Heart right ventricle (tissue), 16 donors: Measurements from ENCODE around the gene KIAA0319L. TPM values are rescaled to one million over a fixed set of nuclear protein-coding genes. Genes with fewer than 3 reads are reported as not detected.
A peak's percentile ranks its signal among the peaks of the same experiment; 100 is the strongest.

Source experiments
- ATAC-seq, 8 donors: fragments of 200-7000 bp; cut with Tn5 transposase; one replicate each; pipeline ENCODE4 v1.9.1; 2020; ENCODE audit warnings: mild to moderate bottlenecking in 8 of 8, moderate library complexity in 8 of 8, moderate number of reproducible peaks in 1 of 8
- DNase-seq, 2 donors: peaks; one replicate each; pipeline ENCODE4 v3.0.0-alpha.2; 2020
- H3K27ac ChIP-seq, 10 donors: fragments of 200-600 bp; sonication (generic) in 2 of 10; one replicate each; pipeline versions ENCODE4 v1.5.0 to v1.8.0; 2020 to 2022; ENCODE audit warnings: mild to moderate bottlenecking in 3 of 10
- H3K27me3 ChIP-seq, 7 donors: fragments of 200-600 bp; one replicate each; pipeline ENCODE4 v1.8.0; 2021 to 2022; ENCODE audit warnings: mild to moderate bottlenecking in 2 of 7
- H3K36me3 ChIP-seq, 9 donors: fragments of 200-600 bp; sonication (generic) in 1 of 9; one replicate each; pipeline versions ENCODE4 v1.5.0 to v1.8.0; 2020 to 2022; ENCODE audit warnings: mild to moderate bottlenecking in 2 of 9
- H3K4me1 ChIP-seq, 9 donors: fragments of 200-600 bp; sonication (generic) in 1 of 9; one replicate each; pipeline versions ENCODE4 v1.5.0 to v1.8.0; 2020 to 2022; ENCODE audit warnings: mild to moderate bottlenecking in 4 of 9
- H3K4me3 ChIP-seq, 10 donors: fragments of 200-600 bp; sonication (generic) in 2 of 10; one replicate each; pipeline versions ENCODE4 v1.5.0 to v1.8.0; 2020 to 2022; ENCODE audit warnings: mild to moderate bottlenecking in 7 of 10, moderate library complexity in 2 of 10
- H3K9me3 ChIP-seq, 11 donors: fragments of 200-600 bp in 10 of 11; sonication (generic) in 2 of 11; one replicate each; pipeline versions ENCODE4 v1.5.0 to v1.8.0; 2013 to 2022; ENCODE audit warnings: mild to moderate bottlenecking in 2 of 11, control low read depth in 1 of 11, moderate library complexity in 1 of 11
- CTCF ChIP-seq, 9 donors: fragments of 200-600 bp; sonication (generic) in 2 of 9; IDR thresholded peaks; one replicate each; pipeline versions ENCODE4 v1.5.0 to v1.8.0; 2021 to 2022; ENCODE audit warnings: antibody characterized with exemption in 9 of 9, mild to moderate bottlenecking in 5 of 9, moderate library complexity in 1 of 9
- WGBS, 2 donors: extraction: QIAGEN DNeasy Blood & Tissue Kit; methylation state at CpG; one replicate each; pipeline ENCODE4 v1.1.7; 2013; ENCODE audit warnings: inconsistent platforms in 1 of 2; 5-methylcytosine and 5-hydroxymethylcytosine counted together
- intact Hi-C, 10 donors: fragments of 100-400 bp; cut with DNase I; formaldehyde crosslinking; loops; one replicate each; pipeline versions ENCODE4 v1.11.1 to v1.14.2; 2022
- polyA plus RNA-seq, 2 donors: library from polyadenylated mRNA; stranded (reverse); fragments of 200-250 nt; gene quantifications; one replicate each; pipeline ENCODE4 v1.2.3, GENCODE V29; 2013
- total RNA-seq, 10 donors: library from RNA; stranded (reverse); fragmentation: NEBNext Ultra II Directional in 3 of 10; extraction: Animal tissue kit (Norgen Biotek cat#: 25700) in 3 of 10; gene quantifications; one replicate each; pipeline versions ENCODE4 v1.2.1 to v1.2.4, GENCODE V29; 2021 to 2023
- donor health status: Arrhythmogenic right ventricular cardiomyopathy.
- donor health status: ischemic (EF 13 %, LVEDD 7.1; RV severe dilation, severe dysfunction).
- donor health status: healthy with polysubstance abuse.
- donor health status: DM: no; HTN: yes; CAD: no.
- donor health status: DM: no; HTN: no; CAD: no.
- donor health status: ischemic (EF 25% LVEDD 6.9; RV normal size, moderate dysfunction).
- donor health status: ischemic (EF 25% LVEDD 5.7; RV mildly dilated, moderate dysfunction).
- donor health status: healthy.
- donor health status: DM: yes; HTN: yes; CAD: no.
- donor health status: Ischemic cardiomyopathy.
- donor health status: ischemic (EF 35%, LVEDD 5.7; RV mildly dilated, moderate dysfunction).
- donor health status: nonischemic (EF 11% LVEDD 7.7; RV severe dilation, severe dysfunction).
- donor health status: DM: yes; HTN: yes; CAD: no.
- donor health status: PGD.
- donor health status: ischemic (EF 29% LVEDD 5.4; RV normal size, mild dysfunction).
- donor health status: nonischemic (EF 23%, LVEDD 6.1; RV moderate dilation, normal function).

The KIAA0319L gene
- total and polyA plus RNA-seq, 12 donors, result 26.0 to 84.3 (median 74.9) TPM

- peaks cover 2 to 52% (median 25%) of the 10 kb centered on the region in 9 donors for H3K4me1 ChIP-seq
- intact Hi-C loops, result no loop called here
- peak; percentile 29 to 92 (median 76) for ATAC-seq
- no peaks in the 10 kb centered on the region for H3K27me3 ChIP-seq
- 78 to 87% methylated on average over 2 of the region's 2 CpGs for WGBS, 2 donors
- peak overlapping the region in 6 of 10 donors; percentile 5 to 65 (median 34) for H3K27ac ChIP-seq
- TF ChIP-seq CTCF (IDR thresholded peaks at IDR 0.05), result no peak
- peaks cover 0 to 21% (median 0%) of the 10 kb centered on the region in 9 donors for H3K36me3 ChIP-seq
- no peak for DNase-seq
- peaks cover 0 to 18% (median 0%) of the 10 kb centered on the region in 11 donors for H3K9me3 ChIP-seq
- H3K4me3 ChIP-seq, result no peak overlapping the region
Measured at GRCh38 chr1:35530946-35531345, 26.3 kb downstream of the KIAA0319L start.

GRCh38 chr1:35530168-35530567 lies 27.0 kb downstream of the KIAA0319L start:
- Histone ChIP-seq H3K27ac (no peak overlapping the region), H3K36me3 (peaks cover 0 to 21% (median 0%) of the 10 kb centered on the region in 9 donors), H3K4me3 (no peak overlapping the region), H3K4me1 (peaks cover 2 to 45% (median 25%) of the 10 kb centered on the region in 9 donors), H3K9me3 (peaks cover 0 to 18% (median 0%) of the 10 kb centered on the region in 11 donors), H3K27me3 (no peaks in the 10 kb centered on the region)
- DNase-seq, result no peak
- TF ChIP-seq CTCF (IDR thresholded peaks at IDR 0.05), result no peak
- WGBS, 2 donors, result 78 to 79% methylated on average over 5 of the region's 5 CpGs
- no peak for ATAC-seq
- intact Hi-C loops, result no loop called here

- intact Hi-C loops, result no loop called here
- Histone ChIP-seq H3K4me3 (no peak overlapping the region), H3K4me1 (peaks cover 0 to 9% (median 0%) of the 10 kb centered on the region in 9 donors), H3K27ac (no peak overlapping the region), H3K36me3 (peaks cover 0 to 4% (median 0%) of the 10 kb centered on the region in 9 donors), H3K27me3 (no peaks in the 10 kb centered on the region), H3K9me3 (peaks cover 0 to 2% (median 0%) of the 10 kb centered on the region in 11 donors)
- no peak for DNase-seq
- 90 to 92% methylated on average over 2 of the region's 2 CpGs for WGBS, 2 donors
- no peak for ATAC-seq
- TF ChIP-seq CTCF (IDR thresholded peaks at IDR 0.05), result no peak
Measured at GRCh38 chr1:35524106-35524505, 33.1 kb downstream of the KIAA0319L start.

GRCh38 chr1:35519432-35519831 lies 37.8 kb downstream of the KIAA0319L start:
- H3K9me3 ChIP-seq, result peaks cover 0 to 36% (median 20%) of the 10 kb centered on the region in 11 donors
- no peak overlapping the region for H3K4me3 ChIP-seq
- WGBS, 2 donors, result 59 to 69% methylated on average over 2 of the region's 2 CpGs
- no peak for TF ChIP-seq CTCF (IDR thresholded peaks at IDR 0.05)
- H3K4me1 ChIP-seq, result peaks cover 0 to 9% (median 0%) of the 10 kb centered on the region in 9 donors
- no peak overlapping the region for H3K27ac ChIP-seq
- intact Hi-C loops, result no loop called here
- H3K36me3 ChIP-seq, result peaks cover 0 to 4% (median 0%) of the 10 kb centered on the region in 9 donors
- H3K27me3 ChIP-seq, result no peaks in the 10 kb centered on the region
- DNase-seq (no peak), ATAC-seq (no peak)
